Fibroblast of the aortic adventitia (primary cell): ENCODE data around the gene NBEAL2. TPM values are rescaled to one million over a fixed set of nuclear protein-coding genes. Genes with fewer than 3 reads are reported as not detected.

ENCODE experiments used
- DNase-seq: peaks from one replicate; pipeline ENCODE4 v3.0.0-alpha.2; 2010; ENCODE audit warnings: low read depth
- H3K4me3 ChIP-seq: 2 replicates; pipeline ENCODE4 v1.5.1; 2011; ENCODE audit warnings: low read depth, mild to moderate bottlenecking, control low read depth, low read length, moderate library complexity
- CTCF ChIP-seq: IDR thresholded peaks from 2 replicates; pipeline ENCODE4 v1.5.1; 2011; ENCODE audit warnings: mild to moderate bottlenecking, low read length, control low read depth, inconsistent platforms; ENCODE audit not compliant: insufficient read depth
- total RNA-seq: library from RNA; depleted of rRNA; stranded (reverse); fragments of >200 nt; gene quantifications from 2 replicates; pipeline ENCODE4 v1.2.3, GENCODE V29; 2012; ENCODE audit warnings: low replicate concordance

The NBEAL2 gene
- total RNA-seq, 1 donor, result 4.4 TPM

- no peak for DNase-seq
- TF ChIP-seq CTCF, result no peak
- no peak overlapping the region for H3K4me3 ChIP-seq
These were observed 12.1 kb downstream of the NBEAL2 start for GRCh38 chr3:46991406-46992165.

GRCh38 chr3:46992231-46992630, 12.8 kb downstream of the NBEAL2 start:
- no peak overlapping the region for H3K4me3 ChIP-seq
- no peak for TF ChIP-seq CTCF
- DNase-seq, result no peak

- DNase-seq, result no peak
- no peak overlapping the region for H3K4me3 ChIP-seq
- no peak for TF ChIP-seq CTCF
These were observed 13.8 kb downstream of the NBEAL2 start for GRCh38 chr3:46993292-46993691.

- no peak for TF ChIP-seq CTCF
- no peak overlapping the region for H3K4me3 ChIP-seq
- no peak for DNase-seq
These were observed 14.5 kb downstream of the NBEAL2 start for GRCh38 chr3:46993986-46994385.

GRCh38 chr3:46994801-46995731, 15.6 kb downstream of the NBEAL2 start:
- no peak for DNase-seq
- TF ChIP-seq CTCF, result no peak
- H3K4me3 ChIP-seq, result no peak overlapping the region

GRCh38 chr3:46995901-46996562, 16.6 kb downstream of the NBEAL2 start:
- no peak overlapping the region for H3K4me3 ChIP-seq
- no peak for DNase-seq
- TF ChIP-seq CTCF, result no peak
